HFFc6 (cell line): Measurements from ENCODE around the gene MGAT5. TPM values are rescaled to one million over a fixed set of nuclear protein-coding genes. Genes with fewer than 3 reads are reported as not detected.

Experiments
- DNase-seq: peaks from one replicate; pipeline ENCODE4 v3.0.0-alpha.2; 2018
- H3K27ac Mint-ChIP-seq: 2 replicates; pipeline ENCODE4 v1.8.0; 2020; ENCODE audit warnings: mild to moderate bottlenecking, mixed read lengths
- H3K27me3 Mint-ChIP-seq: 2 replicates; pipeline ENCODE4 v1.8.0; 2021; ENCODE audit warnings: mild to moderate bottlenecking, moderate library complexity, mixed read lengths; ENCODE audit not compliant: insufficient read depth
- H3K36me3 Mint-ChIP-seq: 2 replicates; pipeline ENCODE4 v1.8.0; 2021; ENCODE audit warnings: low read depth, mixed read lengths
- H3K4me1 Mint-ChIP-seq: 2 replicates; pipeline ENCODE4 v1.8.0; 2020; ENCODE audit warnings: low read depth, mixed read lengths
- H3K4me3 Mint-ChIP-seq: 2 replicates; pipeline ENCODE4 v1.8.0; 2020; ENCODE audit warnings: mild to moderate bottlenecking, moderate library complexity, mixed read lengths
- H3K9me3 Mint-ChIP-seq: 2 replicates; pipeline ENCODE4 v1.8.0; 2020; ENCODE audit warnings: mild to moderate bottlenecking, mixed read lengths
- CTCF ChIP-seq: fragments of 200-600 bp; sonication (generic); IDR thresholded peaks from 2 replicates; pipeline ENCODE4 v1.5.0; 2021; ENCODE audit warnings: antibody characterized with exemption, mild to moderate bottlenecking
- total RNA-seq, 6 experiments: library from RNA; stranded (reverse); fragmentation: NEBNext Ultra II Directional; extraction: Animal tissue kit (Norgen Biotek cat#: 25700); gene quantifications; 2 replicates in 1 of 6; 3 replicates in 5 of 6; pipeline ENCODE4 v1.2.3, GENCODE V29; 2021

MGAT5 gene
- total RNA-seq, 6 experiments from 2014 or later: 104 to 129 (median 113) TPM

GRCh38 chr2:134375935-134376334 lies 122.1 kb downstream of the MGAT5 start:
- Mint-ChIP-seq H3K36me3 (peaks cover 25% of the 10 kb centered on the region), H3K27me3 (peaks cover 9% of the 10 kb centered on the region), H3K9me3 (no peaks in the 10 kb centered on the region), H3K4me1 (peaks cover 69% of the 10 kb centered on the region), H3K27ac (peak overlapping the region; percentile 29; the same call in 1 of the 2 replicates), H3K4me3 (no peak overlapping the region)
- DNase-seq: peak; percentile 71
- peak; percentile 71 for TF ChIP-seq CTCF

GRCh38 chr2:134377730-134378129 lies 123.9 kb downstream of the MGAT5 start:
- Mint-ChIP-seq H3K27me3 (peaks cover 8% of the 10 kb centered on the region), H3K4me1 (peaks cover 51% of the 10 kb centered on the region), H3K4me3 (no peak overlapping the region), H3K27ac (no peak overlapping the region), H3K36me3 (peaks cover 25% of the 10 kb centered on the region), H3K9me3 (no peaks in the 10 kb centered on the region)
- TF ChIP-seq CTCF: no peak
- DNase-seq: no peak

GRCh38 chr2:134379293-134379692 lies 125.4 kb downstream of the MGAT5 start:
- no peak for DNase-seq
- no peak overlapping the region; the same call in 1 of the 2 replicates for H3K27ac Mint-ChIP-seq
- peaks cover 20% of the 10 kb centered on the region for H3K36me3 Mint-ChIP-seq

GRCh38 chr2:134379722-134380121 lies 125.8 kb downstream of the MGAT5 start:
- H3K27ac Mint-ChIP-seq: no peak overlapping the region
- H3K9me3 Mint-ChIP-seq: no peaks in the 10 kb centered on the region
- peaks cover 20% of the 10 kb centered on the region for H3K36me3 Mint-ChIP-seq
- H3K4me3 Mint-ChIP-seq: no peak overlapping the region
- H3K4me1 Mint-ChIP-seq: peaks cover 42% of the 10 kb centered on the region
- DNase-seq: no peak
- peaks cover 7% of the 10 kb centered on the region for H3K27me3 Mint-ChIP-seq
- no peak for TF ChIP-seq CTCF

More at GRCh38 chr2:134379293-134379692, 125.4 kb downstream of the MGAT5 start:
- no peak for TF ChIP-seq CTCF
- peaks cover 42% of the 10 kb centered on the region for H3K4me1 Mint-ChIP-seq
- no peaks in the 10 kb centered on the region for H3K9me3 Mint-ChIP-seq
- H3K4me3 Mint-ChIP-seq: no peak overlapping the region
- H3K27me3 Mint-ChIP-seq: peaks cover 8% of the 10 kb centered on the region

GRCh38 chr2:134381141-134381540 lies 127.3 kb downstream of the MGAT5 start:
- Mint-ChIP-seq H3K27me3 (peaks cover 4% of the 10 kb centered on the region), H3K4me3 (no peak overlapping the region), H3K27ac (no peak overlapping the region), H3K9me3 (no peaks in the 10 kb centered on the region), H3K4me1 (peaks cover 34% of the 10 kb centered on the region), H3K36me3 (peaks cover 18% of the 10 kb centered on the region)
- TF ChIP-seq CTCF: no peak
- no peak for DNase-seq

- Mint-ChIP-seq H3K4me1 (peaks cover 9% of the 10 kb centered on the region), H3K9me3 (no peaks in the 10 kb centered on the region), H3K36me3 (peaks cover 16% of the 10 kb centered on the region), H3K4me3 (no peak overlapping the region), H3K27ac (no peak overlapping the region), H3K27me3 (peaks cover 3% of the 10 kb centered on the region)
- TF ChIP-seq CTCF: no peak
- no peak for DNase-seq
Observed at GRCh38 chr2:134384131-134384530, 130.3 kb downstream of the MGAT5 start.
